Mesodermal cell (in vitro differentiated cells): ENCODE results near the gene RIOK3.
A peak's percentile ranks its signal among the peaks of the same experiment; 100 is the strongest.
"Not testable (repeated sequence)": the region's sequence is repeated elsewhere in the genome, so short reads cannot be mapped to it uniquely, and the experiment has no call there.

Experiments
- H3K27ac ChIP-seq: 2 replicates; pipeline ENCODE4 v1.7.0; 2013; ENCODE audit warnings: mild to moderate bottlenecking, low read depth, low read length, moderate library complexity; ENCODE audit not compliant: severe bottlenecking
- H3K36me3 ChIP-seq: 2 replicates; pipeline ENCODE4 v1.7.1; 2013; ENCODE audit warnings: mild to moderate bottlenecking, low read length, moderate library complexity; ENCODE audit not compliant: control insufficient read depth, insufficient read depth
- H3K4me1 ChIP-seq: one replicate; pipeline ENCODE4 v1.7.1; 2013; ENCODE audit warnings: mild to moderate bottlenecking, low read length; ENCODE audit not compliant: insufficient read depth, control insufficient read depth, poor library complexity, severe bottlenecking
- H3K4me3 ChIP-seq: 2 replicates; pipeline ENCODE4 v1.7.0; 2013; ENCODE audit warnings: low read length, control low read depth, mild to moderate bottlenecking; ENCODE audit not compliant: insufficient read depth, poor library complexity, severe bottlenecking; ENCODE audit errors: extremely low read depth
- H3K9me3 ChIP-seq: 2 replicates; pipeline ENCODE4 v1.7.1; 2013; ENCODE audit warnings: mild to moderate bottlenecking, low read length, moderate library complexity; ENCODE audit not compliant: control insufficient read depth
- WGBS, 2 experiments: methylation state at CpG; one replicate each; pipeline ENCODE4 v1.1.5; 2013; ENCODE audit warnings: missing lambda C conversion rate in 2 of 2; ENCODE audit not compliant: insufficient coverage in 2 of 2; 5-methylcytosine and 5-hydroxymethylcytosine counted together

Gene RIOK3

DNA sequence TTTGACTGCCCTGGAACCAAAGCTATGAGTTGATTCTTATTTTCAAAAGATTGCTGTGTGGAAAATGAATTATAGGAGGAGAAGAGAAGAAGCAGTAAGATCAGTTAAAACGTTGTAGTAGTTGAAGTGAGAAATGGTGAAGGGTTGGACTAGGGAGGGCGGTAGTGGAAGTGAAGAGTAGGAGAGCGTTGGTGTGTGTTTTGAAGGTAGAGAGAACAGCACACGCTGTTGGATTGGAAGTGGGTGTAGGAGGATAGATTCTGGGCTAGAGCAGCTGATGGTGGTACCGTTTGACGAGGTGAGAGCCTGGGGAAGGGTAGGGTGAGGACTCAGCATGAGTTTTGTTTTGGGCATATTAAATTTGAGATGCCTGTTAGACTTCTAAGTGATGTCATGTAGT is 18.4 kb downstream of the RIOK3 start:
- Histone ChIP-seq H3K4me3 (no peak overlapping the region), H3K9me3 (no peaks in the 10 kb centered on the region), H3K27ac (no peak overlapping the region), H3K4me1 (no peaks in the 10 kb centered on the region), H3K36me3 (peaks cover 90% of the 10 kb centered on the region)
- 94 to 98% methylated on average over 6 of the region's 6 CpGs for WGBS, 2 experiments

DNA sequence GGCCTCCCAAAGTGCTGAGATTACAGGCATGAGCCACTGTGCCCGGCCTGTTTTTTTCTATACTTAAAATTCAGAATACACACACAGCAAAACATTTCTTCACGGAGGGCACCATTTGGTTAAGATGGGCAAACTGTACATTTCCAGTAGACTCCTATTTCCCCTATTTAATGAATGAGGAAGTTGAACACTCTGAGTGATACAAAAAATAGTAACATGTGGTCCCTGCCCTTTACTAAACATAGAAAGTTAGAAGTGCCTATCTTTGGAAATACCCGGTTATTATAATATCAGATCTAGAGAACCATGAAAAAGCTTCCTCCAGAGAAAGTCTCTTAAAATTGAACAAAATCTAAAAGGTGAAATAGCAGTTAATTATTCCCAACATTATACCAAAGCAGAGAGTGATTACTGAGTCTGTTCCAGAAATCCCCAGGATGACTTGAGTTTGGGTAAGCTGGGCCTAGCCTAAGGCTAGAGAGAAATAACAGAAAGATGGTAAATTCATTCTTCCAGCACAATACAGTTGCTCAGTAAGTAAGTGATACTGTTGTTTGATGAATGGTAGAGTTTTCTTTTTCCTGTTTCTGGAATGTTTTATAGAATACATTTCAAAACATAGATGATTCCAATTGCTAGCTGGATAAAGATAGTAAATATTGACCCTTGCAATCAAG is 26.9 kb downstream of the RIOK3 start:
- Histone ChIP-seq H3K4me1 (no peaks in the 10 kb centered on the region), H3K4me3 (no peak overlapping the region), H3K36me3 (peaks cover 82% of the 10 kb centered on the region), H3K27ac (no peak overlapping the region), H3K9me3 (no peaks in the 10 kb centered on the region)
- WGBS, 2 experiments, result 100% methylated on average over 1 of the region's 3 CpGs

DNA sequence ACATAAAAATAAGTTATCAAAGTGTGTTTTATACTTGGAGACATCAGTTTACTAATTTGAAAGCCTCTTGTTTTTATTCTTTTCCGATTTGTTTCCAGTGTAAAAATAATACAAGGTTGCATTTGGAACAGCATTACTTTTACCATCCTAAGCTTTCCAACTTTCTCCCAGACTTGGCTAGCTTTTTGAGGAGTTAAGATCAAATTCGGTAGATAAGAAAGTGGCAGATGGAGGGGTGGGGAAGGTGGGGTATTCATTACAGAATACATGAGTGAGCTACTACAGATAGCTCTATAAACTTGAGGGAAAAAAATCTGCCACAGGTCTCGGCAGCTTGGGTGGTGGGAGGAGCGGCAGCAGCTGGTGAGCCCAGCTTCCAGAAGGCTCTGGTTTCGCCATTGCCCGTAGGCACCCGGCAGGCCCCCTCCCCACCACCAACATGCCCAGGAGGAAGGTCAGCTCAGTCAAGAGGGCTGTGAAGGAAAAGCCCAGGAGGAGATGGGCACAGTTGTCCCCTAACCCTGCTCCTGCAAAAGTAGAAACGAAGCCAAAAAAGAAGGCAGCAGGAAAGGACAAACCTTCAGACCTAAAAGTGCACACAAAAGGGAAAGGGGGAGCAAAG is 31.6 kb downstream of the RIOK3 start:
- Histone ChIP-seq H3K27ac (no peak overlapping the region), H3K9me3 (no peaks in the 10 kb centered on the region), H3K4me3 (no peak overlapping the region), H3K36me3 (peaks cover 35% of the 10 kb centered on the region), H3K4me1 (peaks cover 5% of the 10 kb centered on the region)
- WGBS, 2 experiments, result 60 to 80% methylated on average over 2 to 4 of the region's 8 CpGs

DNA sequence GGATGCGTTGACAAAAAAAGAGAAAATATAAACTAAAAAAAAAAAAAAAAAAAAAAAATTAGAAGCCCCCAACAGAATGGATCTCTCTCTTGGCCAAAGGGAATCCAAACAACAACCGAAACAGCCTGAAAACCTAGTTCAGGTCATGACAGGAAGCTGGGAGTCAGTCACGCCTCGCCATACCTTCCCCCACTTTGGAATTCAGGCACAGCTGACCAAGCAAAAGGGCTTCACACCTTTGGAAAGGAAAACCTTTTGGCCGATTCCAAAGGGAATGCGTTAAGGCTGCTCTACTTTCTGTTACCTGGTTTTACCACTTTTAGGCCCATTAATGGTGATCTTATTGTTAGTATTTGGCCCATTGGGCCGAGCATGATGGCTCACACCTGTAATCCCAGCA is 32.3 kb downstream of the RIOK3 start:
- WGBS, 2 experiments, result 89 to 94% methylated on average over 4 to 5 of the region's 7 CpGs
- Histone ChIP-seq H3K9me3 (peaks cover 3% of the 10 kb centered on the region), H3K36me3 (peaks cover 28% of the 10 kb centered on the region), H3K4me1 (peaks cover 5% of the 10 kb centered on the region), H3K4me3 (no peak overlapping the region), H3K27ac (no peak overlapping the region)

DNA sequence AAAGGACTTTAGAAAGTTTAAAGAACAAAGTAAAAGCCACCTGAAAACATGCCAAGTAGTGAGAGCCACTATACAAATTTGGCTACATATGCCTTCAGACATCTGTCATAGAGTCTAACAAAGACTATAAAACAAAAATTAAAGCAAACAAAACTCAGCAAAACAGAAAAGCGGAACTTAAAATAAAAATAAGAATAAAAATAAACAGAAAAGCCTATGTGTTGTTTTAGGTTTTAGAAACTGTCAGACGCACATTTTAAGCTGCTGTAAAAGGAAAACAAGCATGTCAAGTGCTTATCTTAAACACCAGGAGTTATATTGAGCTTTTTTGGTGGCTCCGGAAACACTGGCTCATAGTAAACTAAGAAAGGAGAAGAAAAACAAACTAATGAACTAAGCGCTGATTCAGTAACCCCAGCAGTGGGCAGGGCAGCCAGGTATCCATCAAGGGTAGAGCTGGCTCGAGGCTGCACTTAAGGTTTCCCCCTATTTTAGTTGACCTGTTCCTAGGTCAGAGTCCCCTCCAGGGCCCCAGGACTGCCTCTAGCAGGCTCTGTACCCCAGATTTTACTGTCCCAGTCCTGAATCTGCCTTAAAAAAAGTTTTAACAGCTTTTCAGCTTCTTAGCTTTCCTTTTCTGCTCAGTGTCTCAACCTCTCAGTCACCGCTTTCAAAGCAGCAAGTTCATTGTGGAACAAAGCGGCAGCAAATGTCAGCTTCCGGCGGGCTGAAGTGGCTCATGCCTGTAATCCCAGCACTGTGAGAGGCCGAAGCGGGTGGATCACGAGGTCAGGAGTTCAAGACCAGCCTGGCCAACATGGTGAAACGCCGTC is 34.9 kb downstream of the RIOK3 start:
- peaks cover 5% of the 10 kb centered on the region for H3K9me3 ChIP-seq
- H3K36me3 ChIP-seq, result peaks cover 5% of the 10 kb centered on the region
- H3K27ac ChIP-seq, result peak overlapping the region; percentile 32
- 92% methylated on average over 12 of the region's 14 CpGs for WGBS, 2 experiments
- H3K4me1 ChIP-seq, result peaks cover 5% of the 10 kb centered on the region
- H3K4me3 ChIP-seq, result no peak overlapping the region

DNA sequence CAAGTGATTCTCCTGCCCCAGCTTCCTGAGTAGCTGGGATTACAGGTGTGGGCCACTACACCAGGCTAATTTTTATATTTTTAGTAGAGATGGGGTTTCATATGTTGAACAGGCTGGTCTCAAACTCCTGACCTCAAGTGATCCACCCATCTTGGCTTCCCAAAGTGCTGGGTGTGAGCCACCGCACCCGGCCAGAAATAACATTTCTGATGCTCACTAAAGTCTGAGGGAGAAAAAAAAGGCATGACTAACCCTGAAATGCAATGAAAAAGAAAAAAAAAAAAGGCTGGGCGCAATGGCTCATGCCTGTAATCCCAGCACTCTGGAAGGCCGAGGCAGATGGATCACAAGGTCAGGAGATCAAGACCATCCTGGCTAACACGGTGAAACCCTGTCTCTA is 36.5 kb downstream of the RIOK3 start:
- 83 to 92% methylated on average over 2 to 4 of the region's 5 CpGs for WGBS, 2 experiments

DNA sequence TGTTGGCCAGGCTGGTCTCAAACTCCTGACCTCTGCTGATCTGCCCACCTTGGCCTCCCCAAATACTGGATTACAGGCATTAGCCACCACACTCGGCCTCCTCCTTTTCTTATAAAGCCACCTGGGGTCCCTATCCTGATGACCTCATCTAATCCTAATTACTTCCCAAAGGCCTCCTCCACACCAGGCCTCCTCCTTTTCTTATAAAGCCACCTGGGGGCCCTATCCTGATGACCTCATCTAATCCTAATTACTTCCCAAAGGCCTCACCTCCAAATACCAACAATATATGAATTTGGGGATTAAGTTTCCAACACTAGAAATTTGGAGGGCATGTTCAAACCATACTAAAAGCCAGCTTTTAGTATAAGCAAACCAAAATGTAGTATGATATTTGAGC is 40.6 kb downstream of the RIOK3 start:
- no peaks in the 10 kb centered on the region for H3K36me3 ChIP-seq
- H3K27ac ChIP-seq, result no peak overlapping the region
- WGBS, 2 experiments, result 83 to 100% methylated on average over 1 of the region's 1 CpG
- H3K4me1 ChIP-seq, result no peaks in the 10 kb centered on the region
- peaks cover 5% of the 10 kb centered on the region for H3K9me3 ChIP-seq
- no peak overlapping the region for H3K4me3 ChIP-seq

More for the DNA sequence above, 36.5 kb downstream of the RIOK3 start:
- not testable (repeated sequence) for H3K4me1 ChIP-seq, H3K9me3 ChIP-seq, H3K4me3 ChIP-seq, H3K36me3 ChIP-seq, H3K27ac ChIP-seq

DNA sequence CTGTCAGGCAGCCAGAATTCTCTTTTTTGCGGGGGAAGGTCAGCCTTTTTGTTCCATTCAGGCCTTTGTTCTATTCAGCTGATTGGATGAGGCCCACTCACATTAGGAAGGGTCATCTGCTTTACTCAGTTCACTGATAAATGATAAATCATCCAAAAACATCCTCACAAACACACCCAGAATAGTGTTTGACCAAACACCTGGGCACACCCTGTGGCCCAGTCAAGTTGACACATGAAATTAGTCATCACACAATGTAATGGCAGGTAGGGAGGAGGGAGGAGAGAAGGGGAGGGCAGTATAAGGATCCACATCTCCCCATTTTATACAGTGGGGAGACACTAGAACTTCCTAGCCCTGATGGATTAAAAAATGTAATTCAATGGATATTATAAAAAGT is 41.9 kb downstream of the RIOK3 start:
- Histone ChIP-seq H3K27ac (no peak overlapping the region), H3K36me3 (no peaks in the 10 kb centered on the region), H3K4me1 (no peaks in the 10 kb centered on the region), H3K4me3 (no peak overlapping the region), H3K9me3 (peaks cover 5% of the 10 kb centered on the region)
- WGBS, 2 experiments, result 89 to 100% methylated on average over 1 of the region's 1 CpG

DNA sequence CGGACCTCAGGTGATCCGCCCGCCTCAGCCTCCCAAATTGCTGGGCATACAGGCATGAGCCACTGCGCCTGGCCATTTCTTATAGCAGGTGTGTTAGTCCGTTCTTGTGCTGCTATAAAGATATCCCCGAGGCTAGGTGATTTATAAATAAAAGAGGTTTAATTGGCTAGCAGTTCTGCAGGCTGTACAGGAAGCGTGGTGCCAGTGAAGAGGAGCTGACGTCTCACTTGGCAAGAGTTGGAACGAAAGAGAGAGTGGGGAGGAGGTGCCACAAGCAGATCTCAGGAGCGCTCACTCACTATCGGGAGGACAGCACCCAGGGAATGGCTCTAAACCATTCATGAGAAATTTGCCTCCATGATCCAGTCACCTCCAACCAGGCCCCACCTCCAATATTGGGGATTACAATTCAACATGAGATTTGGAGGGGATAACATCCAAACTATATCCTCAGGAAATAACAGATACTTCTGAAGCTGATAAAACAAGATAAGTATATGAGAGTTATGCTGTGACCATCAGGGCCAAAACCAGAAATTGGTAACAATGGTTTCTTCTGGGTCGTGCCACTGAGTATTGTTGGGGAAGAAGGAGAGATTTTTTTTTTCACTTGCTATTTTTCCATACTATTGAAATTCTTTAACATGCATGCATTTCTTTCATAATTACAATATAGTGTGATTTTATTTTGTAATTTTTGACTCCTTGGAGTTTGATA is 42.8 kb downstream of the RIOK3 start:
- Histone ChIP-seq H3K36me3 (no peaks in the 10 kb centered on the region), H3K9me3 (no peaks in the 10 kb centered on the region), H3K4me1 (no peaks in the 10 kb centered on the region), H3K4me3 (no peak overlapping the region), H3K27ac (no peak overlapping the region)
- WGBS, 2 experiments, result 95 to 96% methylated on average over 9 of the region's 12 CpGs

DNA sequence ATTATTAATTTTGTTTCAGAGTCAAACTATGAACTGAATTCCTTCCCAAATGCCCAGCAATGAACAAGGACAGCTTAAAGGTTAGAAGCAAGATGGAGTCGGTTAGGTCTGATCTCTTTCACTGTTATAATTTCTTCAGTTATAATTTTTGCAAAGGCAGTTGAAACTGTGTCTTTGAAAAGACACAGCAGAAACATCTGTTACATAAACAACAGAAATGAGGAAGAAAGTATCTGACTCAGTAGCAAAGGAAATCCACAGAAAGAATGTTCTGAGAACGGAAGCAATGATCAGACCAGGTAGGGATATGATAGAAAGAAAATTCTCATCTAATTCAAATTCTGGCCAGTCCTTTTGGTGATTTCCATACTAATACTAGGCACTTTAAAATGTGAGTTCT is 45.0 kb downstream of the RIOK3 start:
- Histone ChIP-seq H3K27ac (no peak overlapping the region), H3K4me3 (no peak overlapping the region), H3K4me1 (no peaks in the 10 kb centered on the region), H3K36me3 (no peaks in the 10 kb centered on the region), H3K9me3 (no peaks in the 10 kb centered on the region)
- WGBS, 2 experiments, result 100% methylated on average over 1 of the region's 2 CpGs; no CpG with 5 or more reads in 1 of the 2 experiments
